HG03135 (cell line): ENCODE results near the gene C4orf50.
"Not testable (repeated sequence)": the region's sequence is repeated elsewhere in the genome, so short reads cannot be mapped to it uniquely, and the experiment has no call there.

Experiments
- ATAC-seq: cut with Tn5 transposase; IDR thresholded peaks from one replicate; pipeline ENCODE4 v1.9.1; 2021; ENCODE audit warnings: mild to moderate bottlenecking, moderate library complexity; ENCODE audit not compliant: unreplicated experiment

C4orf50 gene

GRCh38 chr4:5954056-5954760, 64.0 kb downstream of the C4orf50 start:
- ATAC-seq: no peak

- no peak for ATAC-seq
Measured at GRCh38 chr4:5952975-5953951, 65.0 kb downstream of the C4orf50 start.

GRCh38 chr4:5952286-5952974, 65.8 kb downstream of the C4orf50 start:
- no peak for ATAC-seq

DNA sequence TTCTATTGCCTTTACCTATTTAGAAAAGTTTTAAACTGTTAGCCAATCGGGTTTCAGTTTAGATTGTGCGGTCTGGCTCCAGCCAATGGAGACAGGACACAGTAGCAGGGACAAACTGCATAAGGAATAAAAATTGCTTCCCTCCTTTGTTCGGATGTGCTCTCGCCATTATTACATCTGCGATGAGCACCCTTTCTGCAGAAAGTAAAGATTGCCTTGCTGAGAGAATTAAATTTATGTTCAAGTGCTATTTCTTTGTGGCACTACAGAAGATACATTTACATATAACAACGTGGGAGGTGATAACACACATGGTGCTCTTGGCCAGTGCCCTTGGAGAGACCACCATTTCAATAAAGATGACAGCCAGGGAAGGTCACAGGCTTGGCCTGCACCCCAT, 71.6 kb downstream of the C4orf50 start:
- ATAC-seq: not testable (repeated sequence)

- no peak for ATAC-seq
Measured at GRCh38 chr4:5945936-5946335, 72.3 kb downstream of the C4orf50 start.

DNA sequence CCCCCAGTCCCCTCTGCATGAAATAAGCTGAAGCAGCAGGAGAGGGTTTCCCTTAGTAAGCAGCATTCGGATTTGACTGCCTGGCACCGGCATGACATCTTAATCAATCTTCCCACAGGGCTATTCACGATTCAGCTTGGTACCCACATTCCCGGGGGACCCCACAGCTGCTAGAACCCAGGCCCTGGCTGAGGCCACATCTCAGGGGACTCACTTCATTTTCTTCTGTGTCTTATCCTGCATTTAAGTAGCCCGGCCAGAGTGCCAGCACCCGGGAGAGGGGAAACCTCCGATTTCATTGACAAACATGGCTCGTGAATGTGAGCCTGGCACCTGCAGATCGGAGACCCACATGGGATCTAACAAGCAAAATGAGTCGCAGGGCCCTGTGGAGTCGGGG, 73.1 kb downstream of the C4orf50 start:
- ATAC-seq: no peak

DNA sequence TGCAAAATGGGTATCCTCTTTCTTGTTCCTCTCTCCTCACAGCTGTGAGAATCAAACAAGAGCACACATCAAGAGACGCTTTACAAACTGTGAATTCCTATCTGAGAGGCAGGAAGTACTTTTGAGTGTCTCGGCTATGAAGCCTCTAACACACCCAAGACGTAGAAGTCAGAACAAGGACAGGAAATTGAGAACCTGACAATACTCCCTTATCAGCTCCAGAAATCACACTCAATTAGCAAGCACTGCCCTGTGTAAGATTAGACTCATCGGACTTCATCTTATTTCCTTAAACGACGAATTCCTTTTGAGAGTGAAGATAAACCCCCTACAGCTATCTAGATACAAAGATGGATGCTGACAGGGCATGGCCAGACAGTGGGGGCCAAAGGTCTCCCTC, 74.7 kb downstream of the C4orf50 start:
- ATAC-seq: no peak

GRCh38 chr4:5942947-5943346, 75.3 kb downstream of the C4orf50 start:
- no peak for ATAC-seq

- no peak for ATAC-seq
Measured at GRCh38 chr4:5941601-5942000, 76.6 kb downstream of the C4orf50 start.

GRCh38 chr4:5940470-5941203, 77.6 kb downstream of the C4orf50 start:
- no peak for ATAC-seq

- ATAC-seq: no peak
Measured at GRCh38 chr4:5933996-5934831, 84.0 kb downstream of the C4orf50 start.

DNA sequence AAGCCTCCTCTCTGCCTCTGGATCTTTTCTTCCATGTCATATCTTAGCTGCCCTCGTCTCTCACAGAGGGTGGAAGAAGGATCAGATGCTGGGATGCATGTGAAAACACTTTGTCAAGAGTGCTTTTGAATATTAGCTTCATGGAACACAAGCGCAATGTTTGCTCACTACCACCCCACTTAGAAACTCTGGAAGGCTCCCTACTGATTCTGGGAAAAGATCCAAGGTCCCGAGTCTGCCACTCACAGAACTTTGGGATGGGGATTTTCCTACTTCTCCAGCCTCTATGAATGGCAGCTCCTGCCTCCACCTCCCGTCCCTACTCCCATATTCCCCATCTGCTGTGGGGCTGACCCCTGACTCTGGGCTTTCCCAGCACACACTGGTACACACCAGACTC, 85.1 kb downstream of the C4orf50 start:
- no peak for ATAC-seq

GRCh38 chr4:5932035-5932568, 86.1 kb downstream of the C4orf50 start:
- no peak for ATAC-seq

DNA sequence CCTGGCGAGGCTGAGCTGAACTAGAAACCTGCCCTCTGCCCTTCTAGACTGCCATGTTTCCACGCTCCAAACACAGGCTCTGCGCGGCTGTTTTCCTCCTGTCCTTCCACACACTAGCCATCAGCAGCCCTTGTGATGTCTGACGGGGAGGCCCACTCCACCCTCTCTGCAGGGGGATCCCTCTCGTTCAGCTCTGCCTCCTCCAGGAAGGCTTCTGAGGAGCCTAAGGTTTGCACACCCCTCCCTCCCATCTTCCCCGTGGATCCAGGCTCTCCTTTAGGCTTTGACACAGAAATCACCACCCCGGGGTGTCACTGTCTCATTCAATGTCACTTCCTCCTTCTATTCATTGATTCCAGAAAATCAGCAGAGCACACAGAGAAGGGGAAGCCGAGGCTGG, 86.7 kb downstream of the C4orf50 start:
- no peak for ATAC-seq

GRCh38 chr4:5930876-5931275, 87.4 kb downstream of the C4orf50 start:
- no peak for ATAC-seq

DNA sequence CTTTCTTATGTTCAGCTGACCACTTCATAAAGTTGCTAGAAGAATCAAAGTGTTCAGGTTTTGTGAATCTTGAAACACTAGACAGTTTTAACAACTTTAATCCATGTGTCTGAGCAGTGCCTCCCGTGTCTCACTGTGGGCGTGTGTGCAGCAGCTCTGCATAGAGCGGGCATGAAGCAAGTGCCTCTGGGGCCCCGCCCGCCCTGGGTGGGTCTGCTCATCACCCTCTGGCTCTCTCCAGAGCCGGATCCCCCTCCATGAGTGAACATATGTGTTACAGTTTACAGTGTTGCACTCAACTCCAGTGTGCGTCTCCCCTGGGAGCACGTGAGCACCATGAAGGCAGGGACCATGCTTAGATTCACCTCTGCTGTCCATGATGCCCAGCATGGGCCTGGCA, 87.8 kb downstream of the C4orf50 start:
- ATAC-seq: no peak

GRCh38 chr4:5928844-5929420, 89.3 kb downstream of the C4orf50 start:
- ATAC-seq: no peak

DNA sequence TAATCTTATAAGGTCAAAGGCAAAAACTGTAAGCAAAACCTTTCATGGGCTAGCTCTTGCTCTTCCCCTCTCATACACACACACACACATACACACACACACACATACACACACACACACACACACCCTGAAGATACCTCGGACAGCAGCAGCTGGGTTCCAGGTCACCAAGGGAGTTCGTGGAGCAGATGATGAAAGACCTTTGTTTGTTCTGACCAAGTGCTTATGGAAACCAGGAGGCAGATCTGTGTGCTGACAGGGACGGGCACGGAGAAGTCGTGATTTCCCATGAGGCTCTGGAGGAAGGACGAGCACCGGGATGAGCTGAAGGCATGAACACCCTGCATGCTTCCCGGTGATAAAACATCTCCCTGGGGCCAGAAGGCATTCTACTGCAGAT, 90.0 kb downstream of the C4orf50 start:
- no peak for ATAC-seq

GRCh38 chr4:5927747-5928146, 90.5 kb downstream of the C4orf50 start:
- ATAC-seq: no peak
